Body of pancreas (tissue), 4 donors: ENCODE data around the gene TRIM24. TPM values are rescaled to one million over a fixed set of nuclear protein-coding genes. Genes with fewer than 3 reads are reported as not detected.
"Not testable (repeated sequence)": the region's sequence is repeated elsewhere in the genome, so short reads cannot be mapped to it uniquely, and the experiment has no call there.

Experiments used
- ATAC-seq: fragments of 150-250 bp; one replicate; pipeline ENCODE4 v1.9.1; 2016
- DNase-seq, 4 donors: peaks; one replicate each; pipeline ENCODE4 v3.0.0-alpha.2; 2019
- H3K27ac ChIP-seq, 4 donors: fragments of 200-600 bp; sonication (generic); 1 replicate in 3 of 4; 2 replicates in 1 of 4; pipeline versions ENCODE4 v1.5.1 to v1.6.1; 2016 to 2019; ENCODE audit warnings: mild to moderate bottlenecking in 1 of 4, mixed read lengths in 1 of 4, moderate library complexity in 1 of 4
- H3K27me3 ChIP-seq, 2 donors: fragments of 200-600 bp; sonication (generic); one replicate each; pipeline ENCODE4 v1.6.0; 2016; ENCODE audit warnings: mild to moderate bottlenecking in 1 of 2
- H3K36me3 ChIP-seq, 2 donors: fragments of 200-600 bp; sonication (generic); replicated peaks in 1 of 2; 2 replicates each; pipeline ENCODE4 v1.5.1; 2016; ENCODE audit warnings: low read depth in 2 of 2; ENCODE audit not compliant: insufficient read depth in 1 of 2
- H3K4me1 ChIP-seq: fragments of 200-600 bp; sonication (generic); one replicate; pipeline ENCODE4 v1.6.0; 2016
- H3K4me3 ChIP-seq, 2 donors: fragments of 200-600 bp; sonication (generic); 1 replicate in 1 of 2; 2 replicates in 1 of 2; pipeline ENCODE4 v1.5.1; 2016 to 2019
- H3K9me3 ChIP-seq, 3 donors: fragments of 200-600 bp; sonication (generic); 1 replicate in 2 of 3; 2 replicates in 1 of 3; pipeline ENCODE4 v1.5.1; 2016
- CTCF ChIP-seq, 7 experiments: fragments of 450-650 bp in 4 of 7; fragments of 200-600 bp in 3 of 7; sonication (generic) in 3 of 7; IDR thresholded peaks; one replicate each; pipeline ENCODE4 v1.5.1; 2016 to 2019; ENCODE audit warnings: antibody characterized with exemption in 7 of 7
- POLR2A ChIP-seq, 3 donors: fragments of 450-650 bp; IDR thresholded peaks; one replicate each; pipeline ENCODE4 v1.6.1; 2016; ENCODE audit warnings: antibody characterized with exemption in 3 of 3, mild to moderate bottlenecking in 2 of 3
- WGBS, 2 donors: methylation state at CpG; one replicate each; pipeline ENCODE4 v1.1.5; 2017; 5-methylcytosine and 5-hydroxymethylcytosine counted together
- intact Hi-C: fragments of 100-400 bp; cut with DNase I; formaldehyde crosslinking; loops from one replicate; pipeline ENCODE4 v1.15.1; 2023
- total RNA-seq, 2 donors: library from RNA; depleted of rRNA; stranded (reverse); fragments of >200 nt; gene quantifications; one replicate each; pipeline ENCODE4 v1.1.0, GENCODE V29; 2016

Gene TRIM24
- total RNA-seq, 2 donors from 2014 or later, result 12.2 to 12.5 TPM

- WGBS, 2 donors, result 2 to 6% methylated on average over 10 to 23 of the region's 31 CpGs
- intact Hi-C loops, result no loop called here
- no peak overlapping the region for H3K4me3 ChIP-seq
- peaks cover 9% of the 10 kb centered on the region for H3K4me1 ChIP-seq
- TF ChIP-seq POLR2A (IDR thresholded peaks at IDR 0.05), result no peak
- TF ChIP-seq CTCF (IDR thresholded peaks at IDR 0.05), result peak in 5 of 7 experiments; percentile 6 to 74 (median 54)
- no peaks in the 10 kb centered on the region for H3K36me3 ChIP-seq
- DNase-seq, result peak; percentile 97 to 98 (median 98)
- H3K9me3 ChIP-seq, result no peaks in the 10 kb centered on the region
- peak overlapping the region in 3 of 4 donors; percentile 17 to 72 (median 48) for H3K27ac ChIP-seq
- peak; percentile 92 for ATAC-seq
- H3K27me3 ChIP-seq, result no peaks in the 10 kb centered on the region
Observed at GRCh38 chr7:138459413-138460175, 465 bp upstream of the TRIM24 start.

- peak in 2 of 7 experiments; percentile 22 to 24 for TF ChIP-seq CTCF (IDR thresholded peaks at IDR 0.05)
- peak in 1 of 3 donors; percentile 10 for TF ChIP-seq POLR2A (IDR thresholded peaks at IDR 0.05)
- ATAC-seq, result peak; percentile 18
- H3K27me3 ChIP-seq, result no peaks in the 10 kb centered on the region
- H3K4me1 ChIP-seq, result peaks cover 12% of the 10 kb centered on the region
- intact Hi-C loops, result no loop called here
- 0% methylated on average over 33 to 71 of the region's 84 CpGs for WGBS, 2 donors
- peak overlapping the region; percentile 92 to 99 (median 96) for H3K27ac ChIP-seq
- peak; percentile 58 to 75 (median 61) for DNase-seq
- peak overlapping the region; percentile 87 to 89 for H3K4me3 ChIP-seq
- no peaks in the 10 kb centered on the region for H3K9me3 ChIP-seq
- H3K36me3 ChIP-seq, result no peaks in the 10 kb centered on the region
Observed at GRCh38 chr7:138460649-138461607, 869 bp downstream of the TRIM24 start.

GRCh38 chr7:138463291-138463618 is 3.2 kb downstream of the TRIM24 start:
- intact Hi-C loops, H3K27ac ChIP-seq, H3K4me3 ChIP-seq, DNase-seq, H3K36me3 ChIP-seq, ATAC-seq, H3K9me3 ChIP-seq, H3K27me3 ChIP-seq: not testable (repeated sequence)
- H3K4me1 ChIP-seq, result peaks cover 20% of the 10 kb centered on the region
- 90 to 93% methylated on average over 6 of the region's 6 CpGs for WGBS, 2 donors

DNA sequence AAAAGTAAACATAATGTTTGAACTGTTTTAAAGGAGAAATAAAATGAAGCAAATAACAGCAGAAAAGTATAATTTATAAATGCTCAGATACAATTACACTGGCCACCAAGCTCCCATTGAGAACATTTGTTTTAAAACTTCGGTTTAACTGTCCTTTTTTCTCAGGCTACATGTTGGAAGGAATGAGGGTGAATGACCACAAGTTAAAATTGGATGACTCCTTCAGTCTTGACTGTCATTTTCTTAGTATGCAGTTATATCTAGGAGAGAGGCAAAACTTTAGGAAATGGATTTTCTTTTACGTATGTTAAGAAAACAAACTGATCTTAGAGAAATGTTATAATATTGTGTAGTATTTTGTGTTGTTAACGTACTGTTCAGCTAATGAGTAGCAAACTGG is 5.0 kb downstream of the TRIM24 start:
- Histone ChIP-seq H3K36me3 (no peaks in the 10 kb centered on the region), H3K9me3 (no peaks in the 10 kb centered on the region), H3K4me1 (peaks cover 38% of the 10 kb centered on the region), H3K27ac (no peak overlapping the region), H3K4me3 (no peak overlapping the region), H3K27me3 (no peaks in the 10 kb centered on the region)
- ATAC-seq (no peak), DNase-seq (no peak)
- TF ChIP-seq POLR2A (IDR thresholded peaks at IDR 0.05) (no peak), CTCF (IDR thresholded peaks at IDR 0.05) (no peak)
- 67% methylated on average over 3 of the region's 3 CpGs for WGBS, 2 donors
- intact Hi-C loops, result no loop called here

GRCh38 chr7:138466069-138466756 is 6.2 kb downstream of the TRIM24 start:
- H3K9me3 ChIP-seq, DNase-seq, H3K27me3 ChIP-seq, H3K36me3 ChIP-seq, H3K4me3 ChIP-seq, H3K27ac ChIP-seq, intact Hi-C loops, ATAC-seq: not testable (repeated sequence)
- peaks cover 48% of the 10 kb centered on the region for H3K4me1 ChIP-seq
- 79 to 82% methylated on average over 9 to 11 of the region's 11 CpGs for WGBS, 2 donors
